CD4-positive, alpha-beta T cell treated with Interleukin-6 for 4 hours (primary cell): ENCODE results near the gene LDLRAD3.

Source experiments
- DNase-seq: peaks from one replicate; pipeline ENCODE4 v3.0.0-alpha.2; 2020; ENCODE audit warnings: mixed read lengths

The LDLRAD3 gene

GRCh38 chr11:35963911-35964310 lies 20.0 kb downstream of the LDLRAD3 start:
- DNase-seq = no peak

GRCh38 chr11:35964841-35965240 lies 21.0 kb downstream of the LDLRAD3 start:
- DNase-seq = no peak

GRCh38 chr11:35967042-35967441 lies 23.2 kb downstream of the LDLRAD3 start:
- DNase-seq = no peak

GRCh38 chr11:35968386-35969088 lies 24.7 kb downstream of the LDLRAD3 start:
- DNase-seq = no peak

GRCh38 chr11:35969089-35970042 lies 25.5 kb downstream of the LDLRAD3 start:
- DNase-seq = no peak

GRCh38 chr11:35970445-35970844 lies 26.6 kb downstream of the LDLRAD3 start:
- DNase-seq = no peak

GRCh38 chr11:35971841-35972422 lies 28.1 kb downstream of the LDLRAD3 start:
- no peak for DNase-seq

GRCh38 chr11:35974882-35975589 lies 31.2 kb downstream of the LDLRAD3 start:
- DNase-seq = no peak

- DNase-seq = no peak
Measured at GRCh38 chr11:35976434-35976833, 32.6 kb downstream of the LDLRAD3 start.

GRCh38 chr11:35978183-35978582 lies 34.3 kb downstream of the LDLRAD3 start:
- no peak for DNase-seq

- DNase-seq = no peak
Measured at GRCh38 chr11:35978891-35979290, 35.0 kb downstream of the LDLRAD3 start.

- DNase-seq = no peak
Measured at GRCh38 chr11:35980686-35981390, 37.0 kb downstream of the LDLRAD3 start.

GRCh38 chr11:35981581-35981980 lies 37.7 kb downstream of the LDLRAD3 start:
- DNase-seq = no peak

GRCh38 chr11:35982061-35982460 lies 38.2 kb downstream of the LDLRAD3 start:
- DNase-seq = no peak

- no peak for DNase-seq
Measured at GRCh38 chr11:35983981-35984380, 40.1 kb downstream of the LDLRAD3 start.

GRCh38 chr11:35986947-35987346 lies 43.1 kb downstream of the LDLRAD3 start:
- DNase-seq = no peak

- no peak for DNase-seq
Measured at GRCh38 chr11:35990170-35990569, 46.3 kb downstream of the LDLRAD3 start.

- DNase-seq = no peak
Measured at GRCh38 chr11:35990816-35991215, 47.0 kb downstream of the LDLRAD3 start.

GRCh38 chr11:35992548-35992947 lies 48.7 kb downstream of the LDLRAD3 start:
- DNase-seq = no peak

- DNase-seq = no peak
Measured at GRCh38 chr11:35994421-35994820, 50.6 kb downstream of the LDLRAD3 start.

GRCh38 chr11:35995681-35996271 lies 51.9 kb downstream of the LDLRAD3 start:
- no peak for DNase-seq
